GM19043 (cell line): Measurements from ENCODE around the gene DTX2.
"Not testable (repeated sequence)": the region's sequence is repeated elsewhere in the genome, so short reads cannot be mapped to it uniquely, and the experiment has no call there.

Experiments used
- ATAC-seq: cut with Tn5 transposase; IDR thresholded peaks from one replicate; pipeline ENCODE4 v1.9.1; 2021; ENCODE audit warnings: low read depth; ENCODE audit not compliant: unreplicated experiment

The DTX2 gene

GRCh38 chr7:76461464-76462101 lies at the start of gene DTX2:
Gene DTX2, plus strand, starts transcription at chr7:76461709. Its CDS starts 18,801 bp downstream, at chr7:76480510.
- ATAC-seq: peak; percentile 98

GRCh38 chr7:76412249-76412648 lies 49.3 kb upstream of the DTX2 start:
- no peak for ATAC-seq

GRCh38 chr7:76417654-76418310 lies 43.7 kb upstream of the DTX2 start:
- ATAC-seq: not testable (repeated sequence)

GRCh38 chr7:76421097-76421496 lies 40.4 kb upstream of the DTX2 start:
- not testable (repeated sequence) for ATAC-seq

- no peak for ATAC-seq
Measured at GRCh38 chr7:76423666-76424412, 37.7 kb upstream of the DTX2 start.

- ATAC-seq: no peak
Measured at GRCh38 chr7:76424413-76425111, 36.9 kb upstream of the DTX2 start, which contains the start of gene ZP3. Gene ZP3, plus strand, starts transcription at chr7:76424950. Its CDS starts 15 bp downstream, at chr7:76424965.

GRCh38 chr7:76425156-76425555 lies 36.4 kb upstream of the DTX2 start:
- ATAC-seq: no peak

- not testable (repeated sequence) for ATAC-seq
Measured at GRCh38 chr7:76425558-76425957, 36.0 kb upstream of the DTX2 start.

GRCh38 chr7:76426246-76426645 lies 35.3 kb upstream of the DTX2 start:
- ATAC-seq: no peak

GRCh38 chr7:76427635-76428034 lies 33.9 kb upstream of the DTX2 start:
- no peak for ATAC-seq

- ATAC-seq: no peak
Measured at GRCh38 chr7:76428149-76428823, 33.2 kb upstream of the DTX2 start.

- ATAC-seq: no peak
Measured at GRCh38 chr7:76428868-76429805, 32.4 kb upstream of the DTX2 start.

GRCh38 chr7:76430211-76430610 lies 31.3 kb upstream of the DTX2 start:
- ATAC-seq: no peak

- no peak for ATAC-seq
Measured at GRCh38 chr7:76430836-76431235, 30.7 kb upstream of the DTX2 start.

- peak; percentile 75 for ATAC-seq
Measured at GRCh38 chr7:76437873-76438272, 23.6 kb upstream of the DTX2 start.

GRCh38 chr7:76439120-76439888 lies 22.2 kb upstream of the DTX2 start:
- not testable (repeated sequence) for ATAC-seq

- not testable (repeated sequence) for ATAC-seq
Measured at GRCh38 chr7:76440404-76440803, 21.1 kb upstream of the DTX2 start.

- ATAC-seq: peak; percentile 45
Measured at GRCh38 chr7:76441792-76442191, 19.7 kb upstream of the DTX2 start.
